Activated CD4-positive, alpha-beta T cell treated with anti-CD3 and anti-CD28 coated beads, Interleukin-2, Interleukin-4, amounts not matched to agents 100 ng/mL and 50 ng/mL, durations not matched to agents 16 hours and 8 hours (primary cell): ENCODE data around the gene SLC7A6OS.

Experiments
- DNase-seq: peaks from one replicate; pipeline ENCODE4 v3.0.0-alpha.2; 2020; ENCODE audit warnings: low spot score

Gene SLC7A6OS

GRCh38 chr16:68253721-68254120, 57.0 kb downstream of the SLC7A6OS start:
- DNase-seq: no peak

- DNase-seq: no peak
Measured at GRCh38 chr16:68252383-68252782, 58.4 kb downstream of the SLC7A6OS start.

GRCh38 chr16:68251832-68252231, 58.9 kb downstream of the SLC7A6OS start:
- DNase-seq: no peak

GRCh38 chr16:68250951-68251350, 59.8 kb downstream of the SLC7A6OS start:
- DNase-seq: no peak

- DNase-seq: no peak
Measured at GRCh38 chr16:68249371-68249770, 61.4 kb downstream of the SLC7A6OS start.
